HG03457 (cell line): ENCODE data around the gene TRAPPC4.
"Not testable (repeated sequence)": the region's sequence is repeated elsewhere in the genome, so short reads cannot be mapped to it uniquely, and the experiment has no call there.

Experiments
- ATAC-seq: cut with Tn5 transposase; IDR thresholded peaks from one replicate; pipeline ENCODE4 v1.9.1; 2021; ENCODE audit warnings: moderate number of reproducible peaks; ENCODE audit not compliant: unreplicated experiment

TRAPPC4 gene

DNA sequence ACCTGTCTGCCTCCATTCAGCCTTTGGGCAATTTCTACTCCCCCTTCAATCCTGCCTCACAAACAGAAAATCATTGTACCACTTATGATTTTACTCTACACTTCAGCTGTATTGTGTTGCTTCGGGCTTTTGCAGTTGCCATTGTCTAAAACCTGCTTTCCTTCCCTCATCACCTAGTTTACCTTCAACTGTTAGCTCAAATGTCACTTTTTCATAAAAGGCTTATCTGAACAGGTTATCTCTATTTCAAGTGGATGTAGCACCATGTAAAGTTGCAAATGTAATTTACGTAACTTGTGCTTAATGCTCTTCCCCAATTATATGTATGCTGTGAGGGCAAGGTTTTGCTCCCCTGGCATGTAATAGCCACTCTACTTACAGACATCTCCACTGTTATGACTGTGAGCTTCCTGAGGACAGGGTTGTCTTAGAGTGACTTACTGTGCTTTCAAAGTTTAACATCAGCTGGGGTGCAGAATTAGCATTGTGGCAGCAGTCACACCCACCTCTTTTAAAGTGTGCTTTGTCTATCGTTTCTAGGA, 5.9 kb upstream of the TRAPPC4 start:
- no peak for ATAC-seq

DNA sequence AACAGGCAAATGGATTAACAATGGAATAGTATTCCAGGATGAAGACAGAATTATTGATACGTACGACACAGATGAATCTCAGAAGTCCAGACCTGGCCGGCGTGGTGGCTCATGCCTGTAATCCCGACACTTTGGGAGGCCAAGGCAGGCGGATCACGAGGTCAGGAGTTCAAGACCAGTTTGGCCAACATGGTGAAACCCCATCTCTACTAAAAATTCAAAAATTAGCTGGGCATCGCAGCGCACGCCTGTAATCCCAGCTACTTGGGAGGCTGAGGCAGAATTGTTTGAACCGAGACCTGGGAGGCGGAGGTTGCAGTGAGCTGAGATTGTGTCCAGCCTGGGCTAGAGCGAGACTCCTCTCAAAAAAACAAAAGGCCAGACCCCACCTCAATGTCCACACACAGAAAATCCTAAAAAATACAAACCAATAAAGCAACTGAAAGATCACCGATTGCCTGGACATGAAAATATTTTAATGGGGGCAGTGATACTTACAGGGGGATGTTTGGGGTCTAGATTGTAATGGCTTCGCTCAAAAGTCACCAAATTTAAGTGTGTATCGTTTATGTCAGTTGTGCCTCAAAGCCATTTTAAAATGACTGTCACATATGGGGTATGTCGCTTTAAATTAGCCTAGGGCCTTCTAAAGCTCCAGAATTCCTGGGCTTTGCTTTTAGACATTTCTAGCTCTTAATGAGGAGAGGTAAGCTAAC, 4.2 kb upstream of the TRAPPC4 start:
- ATAC-seq, result no peak

DNA sequence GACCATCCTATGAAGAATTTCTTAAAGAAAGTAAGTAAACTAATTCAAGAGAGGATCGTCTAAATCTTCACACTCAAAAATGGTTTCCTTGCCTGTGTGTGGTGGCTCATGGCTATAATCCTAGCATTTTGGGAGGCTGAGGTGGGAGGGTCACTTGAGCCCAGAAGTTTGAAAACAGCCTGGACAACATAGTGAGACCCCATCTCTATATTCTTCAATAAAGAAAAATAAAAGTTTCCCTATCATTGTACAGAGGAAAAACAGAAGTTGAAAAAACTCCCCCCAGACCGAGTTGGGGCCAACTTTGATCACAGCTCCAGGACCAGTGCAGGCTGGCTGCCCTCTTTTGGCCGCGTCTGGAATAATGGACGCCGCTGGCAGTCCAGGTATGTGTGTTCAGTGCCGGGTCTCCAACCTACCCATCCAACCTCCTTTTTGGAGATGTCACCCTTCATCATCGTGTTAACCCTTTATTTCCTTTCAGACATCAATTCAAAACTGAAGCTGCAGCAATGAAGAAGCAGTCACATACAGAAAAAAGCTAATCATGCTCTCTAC, 3.4 kb upstream of the TRAPPC4 start:
- ATAC-seq, result no peak

DNA sequence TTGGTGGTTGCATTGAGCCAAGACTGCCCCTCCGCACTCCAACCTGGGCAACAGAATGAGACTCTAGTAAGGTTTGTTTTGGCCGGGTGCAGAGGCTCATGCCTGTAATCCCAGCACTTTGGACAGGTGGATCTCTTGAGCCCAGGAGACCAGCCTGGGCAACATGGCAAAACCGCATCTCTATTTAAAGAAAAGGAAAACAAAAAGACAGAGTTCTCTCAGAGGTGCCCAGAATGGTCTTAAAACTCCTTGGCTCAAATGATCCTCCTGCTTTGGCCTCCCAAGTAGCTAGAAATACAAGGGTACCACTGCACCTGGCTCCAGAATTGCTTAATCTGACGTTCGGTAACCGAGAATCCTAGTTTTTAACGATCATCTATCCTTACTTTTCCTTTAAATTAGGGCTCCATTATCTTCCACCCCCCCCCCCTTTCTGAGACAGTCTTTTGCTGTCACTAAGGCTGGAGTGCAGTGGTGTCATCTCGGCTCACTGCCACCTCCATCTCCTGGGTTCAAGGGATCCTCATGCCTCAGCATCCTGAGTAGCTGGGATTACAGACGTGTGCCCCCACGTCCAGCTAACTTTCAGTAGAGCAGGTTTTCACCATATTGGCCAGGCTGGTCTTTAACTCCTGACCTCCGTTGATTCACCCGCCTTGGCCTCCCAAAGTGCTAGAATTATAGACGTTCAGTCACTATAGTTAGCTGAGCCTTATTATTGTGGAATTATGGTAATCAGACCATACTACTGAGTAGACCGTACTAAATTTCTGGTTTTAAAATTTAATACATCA, 2.2 kb upstream of the TRAPPC4 start:
- ATAC-seq, result no peak

DNA sequence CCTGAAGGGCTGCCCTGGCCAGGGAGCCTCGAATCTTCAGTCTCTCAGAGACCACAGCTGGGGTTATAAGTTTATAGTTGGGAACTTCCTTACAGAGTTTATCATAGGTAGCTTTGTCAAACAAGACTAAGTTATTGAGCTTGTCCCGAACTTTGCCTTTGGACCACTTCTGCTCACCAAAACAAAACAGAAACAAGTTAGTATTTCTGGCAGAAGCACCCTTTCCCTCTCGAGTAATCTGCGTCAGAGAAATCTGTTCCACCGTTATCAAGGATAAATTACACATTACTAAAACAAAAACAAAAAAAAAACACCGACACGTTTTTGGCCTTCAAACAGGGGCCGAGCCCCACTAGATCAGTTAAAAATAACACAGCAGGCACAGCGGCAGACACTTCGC, 1.2 kb upstream of the TRAPPC4 start:
- not testable (repeated sequence) for ATAC-seq

DNA sequence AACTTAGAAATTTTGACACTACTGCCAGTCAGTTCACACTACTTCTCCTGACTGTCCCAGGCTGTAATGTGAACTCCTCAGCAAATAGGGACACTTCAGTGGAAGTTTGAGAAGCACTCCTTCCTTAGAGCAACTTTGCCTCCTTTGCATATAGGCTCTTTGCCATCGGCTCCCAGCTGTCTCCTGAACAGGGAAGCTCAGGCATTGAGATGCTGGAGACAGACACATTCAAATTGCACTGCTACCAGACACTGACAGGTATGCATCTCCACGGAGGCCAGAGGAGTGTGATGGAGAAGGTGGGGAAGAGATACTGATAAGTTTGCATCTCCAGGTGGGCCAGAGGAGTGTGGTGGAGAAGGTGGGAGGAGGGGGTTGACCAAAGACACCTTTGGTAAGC, 1.4 kb downstream of the TRAPPC4 start:
- no peak for ATAC-seq

DNA sequence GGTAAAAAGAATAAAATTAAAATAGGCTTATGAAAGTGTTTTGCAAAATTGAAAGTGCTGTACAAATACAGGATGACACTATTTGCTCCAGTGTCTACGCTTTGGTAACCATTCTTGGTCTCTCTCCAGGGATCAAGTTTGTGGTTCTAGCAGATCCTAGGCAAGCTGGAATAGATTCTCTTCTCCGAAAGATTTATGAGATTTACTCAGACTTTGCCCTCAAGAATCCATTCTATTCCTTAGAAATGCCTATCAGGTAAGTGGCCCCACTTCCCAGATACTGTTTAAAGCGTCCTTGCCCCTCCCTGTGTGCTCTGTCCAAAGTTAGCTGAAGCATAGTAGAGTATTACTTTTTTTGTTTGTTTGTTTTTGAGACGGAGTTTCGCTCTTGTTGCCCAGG, 3.1 kb downstream of the TRAPPC4 start:
- no peak for ATAC-seq

DNA sequence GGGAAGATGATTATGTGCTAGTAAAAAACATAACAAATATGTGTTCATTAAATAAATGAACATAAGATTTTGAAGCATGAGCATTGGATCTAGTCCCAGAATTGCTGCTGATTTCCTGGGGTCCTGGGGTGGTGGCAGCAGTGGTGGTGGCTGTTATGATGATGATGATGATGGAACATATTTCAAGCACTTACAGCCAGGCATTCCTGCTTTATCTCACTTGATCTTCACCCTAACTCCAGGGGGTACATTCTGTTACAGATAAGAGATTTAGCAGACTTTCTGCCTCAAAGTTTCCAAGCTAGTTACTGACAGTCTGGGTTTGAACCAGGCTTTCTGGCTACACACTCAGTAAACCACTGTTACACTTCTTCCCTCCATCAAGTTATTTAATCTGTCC, 5.2 kb downstream of the TRAPPC4 start:
- ATAC-seq, result no peak

DNA sequence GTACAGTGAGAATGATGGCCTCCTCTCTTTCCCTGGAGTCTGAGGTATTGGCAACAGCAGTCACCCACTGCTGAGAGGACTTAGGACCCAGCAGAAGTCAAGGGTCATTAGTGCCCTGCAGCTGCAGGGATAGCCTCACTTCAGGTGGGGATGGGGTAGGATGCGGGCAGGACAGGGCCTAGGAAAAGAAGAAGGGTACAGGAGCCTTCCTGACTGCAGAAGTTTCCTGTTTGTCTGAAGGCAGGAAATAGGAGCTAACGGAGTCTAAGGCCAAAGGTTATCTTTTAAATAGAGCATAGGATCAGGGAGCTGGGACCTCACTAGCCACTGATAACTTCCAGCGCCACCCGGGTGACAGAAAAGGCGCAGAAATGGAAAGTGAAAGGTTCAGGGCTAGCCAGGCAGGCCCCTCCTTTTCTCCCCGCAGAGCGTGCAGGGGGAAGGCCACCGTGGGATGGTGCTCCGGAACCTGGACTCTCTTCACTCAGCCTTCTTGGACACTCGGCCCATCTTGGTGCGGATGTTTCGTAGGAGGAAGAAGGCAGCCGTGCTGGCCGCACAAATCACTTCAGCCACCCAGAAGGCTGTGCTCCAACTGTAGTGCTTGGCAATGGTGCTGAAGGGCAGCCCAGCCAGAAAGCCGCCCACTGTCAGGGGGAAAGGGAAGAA, 6.0 kb downstream of the TRAPPC4 start:
- ATAC-seq, result no peak

DNA sequence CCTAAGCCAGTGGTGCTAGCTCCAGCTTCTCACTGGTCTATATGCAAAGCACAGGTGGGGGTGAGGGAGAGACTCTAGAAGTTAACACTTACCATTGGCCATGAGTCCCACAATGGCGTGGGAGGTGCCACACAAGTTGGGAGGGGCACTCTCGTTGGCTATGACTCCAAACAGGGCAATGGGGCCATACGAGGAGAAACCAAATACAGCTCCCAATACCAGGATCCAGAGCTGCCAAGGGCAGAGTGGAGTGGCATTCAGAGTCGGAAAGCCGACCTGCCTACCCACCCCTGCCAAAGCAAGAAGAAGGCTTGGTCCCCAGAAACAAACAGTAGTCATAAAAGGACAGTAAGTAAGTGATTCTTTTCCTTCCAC, 6.5 kb downstream of the TRAPPC4 start:
- no peak for ATAC-seq

DNA sequence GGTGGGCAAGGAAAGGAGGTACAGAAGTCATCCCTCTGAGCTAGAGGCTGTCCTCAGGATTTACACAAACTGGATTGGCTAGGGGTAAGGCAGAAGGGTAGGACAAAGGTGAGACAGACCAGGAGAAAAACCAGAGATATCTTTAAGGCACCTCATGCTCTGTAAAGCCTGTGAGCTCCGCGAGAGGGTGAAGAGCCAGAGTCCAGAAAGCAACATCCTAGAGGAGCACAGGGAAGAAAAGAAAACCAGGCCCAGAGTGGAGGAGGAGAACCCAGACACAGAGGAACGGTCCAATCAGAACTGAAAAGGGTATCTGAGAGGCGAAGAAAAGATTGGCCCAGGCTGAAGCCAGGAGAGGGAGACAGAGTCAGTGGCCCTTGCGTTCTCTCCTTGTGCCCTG, 7.0 kb downstream of the TRAPPC4 start:
- ATAC-seq, result no peak

DNA sequence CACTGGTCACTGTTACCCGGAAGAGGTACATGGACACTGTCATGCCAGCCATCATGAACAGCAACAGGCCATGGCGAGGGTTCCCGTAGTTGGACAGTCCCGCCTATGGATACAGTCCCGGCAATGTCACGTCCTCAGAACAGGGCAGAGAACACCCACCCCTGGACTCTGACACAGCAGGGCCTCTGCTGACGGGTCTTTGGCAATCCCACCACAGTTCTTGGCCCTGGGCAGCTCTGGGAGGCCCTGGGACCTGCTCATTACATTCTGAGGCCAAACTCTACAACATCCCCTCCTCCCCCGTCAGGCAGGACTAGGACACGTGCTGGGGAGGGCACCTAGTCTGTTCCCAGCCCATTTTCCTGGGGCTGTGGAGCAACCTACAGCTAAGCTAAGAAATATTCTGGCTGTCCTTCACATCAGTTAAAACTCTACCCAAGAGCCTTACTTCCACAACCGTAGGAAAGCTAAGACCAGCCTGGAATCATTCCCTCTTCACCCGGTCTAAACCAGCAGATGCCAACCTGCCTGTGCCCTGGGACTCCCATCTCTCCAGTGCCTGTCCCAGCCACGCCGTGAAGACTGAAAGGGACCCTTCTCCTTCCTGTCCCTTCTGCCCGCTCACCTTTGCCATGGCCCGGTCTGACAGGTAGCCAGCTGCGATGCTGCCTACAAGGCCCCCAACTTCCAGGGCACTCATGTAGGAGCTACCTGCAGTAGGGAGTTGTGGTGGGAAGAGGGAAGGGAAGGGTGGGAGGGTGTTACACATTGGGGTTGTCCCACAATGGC, 7.6 kb downstream of the TRAPPC4 start:
- ATAC-seq, result no peak

DNA sequence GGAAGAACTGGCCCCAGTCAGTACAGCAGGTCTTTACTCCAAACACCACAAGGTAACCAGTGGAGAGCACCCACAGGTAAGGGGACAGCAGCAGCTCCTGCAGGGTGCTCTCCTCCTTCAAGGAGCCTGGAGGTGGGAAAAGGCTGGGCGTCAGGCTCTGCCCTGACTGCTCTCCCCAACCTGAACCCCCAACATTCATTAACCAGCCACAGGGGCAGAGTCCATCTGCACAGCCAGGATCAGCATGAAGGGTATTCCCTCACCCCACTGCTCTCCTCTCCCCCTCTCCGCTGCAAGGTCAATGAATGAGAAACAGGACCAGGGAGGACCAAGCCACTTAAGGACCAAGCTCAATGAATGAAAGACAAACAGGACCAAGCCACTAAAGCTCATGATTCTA, 8.4 kb downstream of the TRAPPC4 start:
- ATAC-seq, result no peak

DNA sequence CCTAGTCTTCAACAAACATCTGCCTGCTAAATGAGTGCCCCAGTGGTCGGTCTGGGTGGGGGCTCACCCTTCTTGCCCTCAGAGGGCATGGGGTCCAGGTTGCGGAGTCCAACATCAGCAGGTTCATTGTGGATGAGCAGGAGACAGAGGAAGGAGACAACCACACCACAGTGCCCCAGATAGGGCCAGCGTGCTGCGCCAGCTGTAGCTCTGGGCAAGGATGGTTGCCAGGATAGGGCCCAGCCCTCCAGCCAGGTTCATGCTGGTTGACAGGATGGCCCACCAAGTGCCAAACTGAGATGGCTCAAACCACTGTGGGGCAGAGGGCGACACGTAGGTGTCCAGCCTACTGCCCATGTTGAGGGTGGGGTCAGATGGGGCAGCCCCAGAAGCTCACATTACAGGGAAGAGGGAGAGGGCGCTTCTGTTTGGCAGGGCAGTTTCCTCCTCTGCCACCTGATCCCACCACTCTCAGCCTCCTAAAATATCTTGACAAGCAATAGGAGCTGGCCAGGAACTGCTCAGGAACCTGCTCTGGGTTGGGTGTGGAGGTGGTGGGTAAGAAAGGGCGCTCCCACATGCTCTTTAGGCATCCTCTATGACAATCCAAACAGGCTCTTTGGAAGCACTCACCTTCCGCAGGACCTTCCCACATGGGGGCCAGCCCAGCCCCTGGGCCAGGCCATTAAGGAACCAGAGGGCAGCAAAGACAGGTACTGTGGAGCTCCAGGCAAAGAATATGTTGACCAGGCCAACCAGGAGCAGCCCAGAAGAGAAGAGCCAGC, 9.2 kb downstream of the TRAPPC4 start:
- no peak for ATAC-seq

DNA sequence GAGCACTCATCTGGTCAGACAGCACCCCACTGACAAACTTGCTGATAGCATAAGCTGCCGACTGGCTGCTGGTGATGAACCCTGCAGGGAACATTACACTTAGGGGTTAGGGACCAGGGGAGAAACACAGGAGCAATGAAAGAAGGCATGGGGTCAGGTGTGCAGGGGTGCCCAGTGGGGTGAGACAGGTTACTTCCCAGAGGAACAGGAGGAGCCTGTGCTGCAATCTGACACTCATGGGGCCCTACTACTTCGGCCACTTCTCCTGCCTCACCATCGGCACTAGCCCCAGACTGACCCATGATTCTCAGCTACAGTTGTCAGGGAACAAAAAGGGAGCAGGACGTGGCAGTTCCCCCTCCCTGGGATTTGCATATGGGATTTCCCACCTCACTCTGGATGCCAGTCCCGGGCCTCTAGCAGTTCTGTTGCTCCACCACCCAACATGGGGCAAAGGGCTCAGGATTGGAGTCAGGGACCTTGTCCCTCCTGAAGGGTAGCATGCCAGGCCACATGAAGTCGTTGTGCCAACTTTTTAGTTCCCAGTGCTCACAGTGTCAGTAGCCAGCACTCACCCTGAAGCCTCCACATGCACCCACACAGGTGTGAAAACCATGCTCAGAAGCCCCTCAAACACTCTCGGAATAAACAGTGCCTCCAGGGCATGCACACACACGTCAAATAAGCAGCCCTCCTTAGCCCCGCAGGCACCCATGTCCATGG, 9.9 kb downstream of the TRAPPC4 start:
- no peak for ATAC-seq

DNA sequence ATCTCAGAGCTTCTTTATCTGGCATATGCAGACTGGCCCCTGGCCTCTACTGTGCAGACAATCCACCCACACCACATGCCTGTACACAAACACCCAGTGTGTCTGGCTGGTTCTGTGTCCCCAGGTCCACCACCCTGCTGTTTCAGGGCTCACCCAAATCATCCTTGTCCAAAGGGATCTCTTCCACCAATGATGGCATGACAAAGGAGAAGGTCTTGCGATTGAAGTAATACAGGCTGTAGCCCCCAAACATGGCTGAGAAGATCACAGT, 10.4 kb downstream of the TRAPPC4 start:
- ATAC-seq, result no peak

DNA sequence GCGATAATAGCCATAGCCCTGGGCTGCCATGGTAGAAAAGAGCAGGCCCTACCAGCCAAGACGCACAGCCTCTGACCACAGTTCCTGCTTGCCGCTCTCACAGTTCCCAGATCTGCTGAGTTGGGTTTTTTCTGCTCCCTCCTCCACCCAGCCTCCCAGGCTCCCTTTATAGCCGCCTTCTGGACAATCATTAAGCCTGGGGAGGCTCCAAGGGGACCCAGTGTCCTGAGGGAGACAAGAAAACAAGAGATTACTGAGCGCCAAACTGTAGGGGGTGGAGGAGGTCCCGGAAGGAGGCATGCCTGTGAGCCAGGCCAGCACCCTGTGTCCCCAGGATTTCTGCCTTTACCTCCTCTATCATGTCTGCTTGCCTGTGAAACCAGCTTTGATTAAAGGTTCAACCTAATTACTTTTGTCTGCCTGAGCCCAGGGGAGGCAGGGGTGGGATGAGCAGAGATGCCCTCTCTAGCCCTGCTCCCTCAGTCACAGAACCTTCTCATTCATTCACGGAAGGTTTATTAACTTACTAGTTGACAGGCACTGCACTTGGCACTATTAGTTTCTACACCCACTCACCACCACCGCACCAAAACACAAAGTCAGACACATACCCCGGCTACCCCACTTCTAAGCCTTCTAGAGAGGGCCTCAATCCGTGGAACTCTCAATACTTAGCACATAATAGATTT, 10.9 kb downstream of the TRAPPC4 start:
- peak; percentile 8 for ATAC-seq

DNA sequence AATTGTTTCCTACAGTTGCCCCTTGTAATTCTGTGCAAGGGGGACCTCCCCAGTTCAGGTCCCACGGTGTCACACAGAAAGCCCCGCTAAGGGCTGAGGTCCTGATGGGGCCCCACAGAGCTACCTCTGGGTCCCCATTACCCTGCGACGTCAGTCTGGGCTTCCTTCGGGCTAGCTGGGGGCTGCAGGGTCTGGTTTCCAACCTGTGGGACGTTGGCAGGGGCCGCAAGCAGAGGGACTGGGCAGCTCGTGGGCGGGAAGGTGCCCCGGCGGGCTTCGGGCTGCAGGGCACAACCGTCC, 11.4 kb downstream of the TRAPPC4 start:
- peak; percentile 9 for ATAC-seq
